MCF 10A (cell line): ENCODE results near the gene ADNP2. TPM values are rescaled to one million over a fixed set of nuclear protein-coding genes. Genes with fewer than 3 reads are reported as not detected.

Source experiments
- BruUV-seq: library from RNA; stranded (reverse); fragments of 400-500 nt; replicated peaks from 2 replicates; lab custom pipeline; 2021; lab: Mats Ljungman, UMichigan
- CTCF ChIA-PET: fragments of 300-600 bp; sonication (Branson Sonifier 250); formaldehyde crosslinking; extraction: SDS; loops from one replicate; lab custom pipeline; 2021; ENCODE audit warnings: antibody characterized with exemption, inconsistent platforms; lab: Yijun Ruan, JAX
- POLR2A ChIA-PET: fragments of 300-600, 350-650 bp; sonication (Branson Sonifier 250); formaldehyde crosslinking; extraction: SDS; loops from one replicate; lab custom pipeline; 2020; ENCODE audit warnings: antibody characterized with exemption, inconsistent platforms; lab: Yijun Ruan, JAX
- DNase-seq: peaks from one replicate; pipeline ENCODE4 v3.0.0-alpha.2; 2018; ENCODE audit not compliant: unreplicated experiment
- H3K27ac Mint-ChIP-seq: one replicate; pipeline ENCODE4 v1.8.0; 2022; ENCODE audit warnings: mild to moderate bottlenecking, low read depth, mixed read lengths; ENCODE audit not compliant: unreplicated experiment
- H3K27me3 Mint-ChIP-seq: one replicate; pipeline ENCODE4 v1.8.0; 2022; ENCODE audit warnings: mixed read lengths; ENCODE audit not compliant: insufficient read depth, unreplicated experiment
- H3K36me3 Mint-ChIP-seq: one replicate; pipeline ENCODE4 v1.8.0; 2022; ENCODE audit warnings: mild to moderate bottlenecking, moderate library complexity, mixed read lengths; ENCODE audit not compliant: insufficient read depth, unreplicated experiment
- H3K4me1 Mint-ChIP-seq: one replicate; pipeline ENCODE4 v1.8.0; 2022; ENCODE audit warnings: mixed read lengths; ENCODE audit not compliant: insufficient read depth, unreplicated experiment
- H3K4me3 Mint-ChIP-seq: one replicate; pipeline ENCODE4 v1.8.0; 2022; ENCODE audit warnings: mild to moderate bottlenecking, moderate library complexity, mixed read lengths; ENCODE audit not compliant: unreplicated experiment
- H3K9me3 Mint-ChIP-seq: one replicate; pipeline ENCODE4 v1.8.0; 2022; ENCODE audit warnings: mixed read lengths; ENCODE audit not compliant: unreplicated experiment
- intact Hi-C: fragments of 100-400 bp; cut with micrococcal nuclease; formaldehyde crosslinking; loops from 2 replicates; pipeline ENCODE4 v1.14.1; 2022
- total RNA-seq: library from RNA; stranded (reverse); gene quantifications from 2 replicates; pipeline ENCODE4 v1.2.3, GENCODE V29; 2022
- TF ChIP-seq, protein P1 (sequence below): fragments of 200-600 bp; IDR thresholded peaks from one replicate; pipeline ENCODE4 v1.8.0; 2022; ENCODE audit warnings: antibody characterized with exemption, mild to moderate bottlenecking; ENCODE audit not compliant: unreplicated experiment

Gene ADNP2
- total RNA-seq, 1 experiment from 2014 or later, result 19.6 TPM

- no TSS peak for BruUV-seq
- TF ChIP-seq, protein P1, sequence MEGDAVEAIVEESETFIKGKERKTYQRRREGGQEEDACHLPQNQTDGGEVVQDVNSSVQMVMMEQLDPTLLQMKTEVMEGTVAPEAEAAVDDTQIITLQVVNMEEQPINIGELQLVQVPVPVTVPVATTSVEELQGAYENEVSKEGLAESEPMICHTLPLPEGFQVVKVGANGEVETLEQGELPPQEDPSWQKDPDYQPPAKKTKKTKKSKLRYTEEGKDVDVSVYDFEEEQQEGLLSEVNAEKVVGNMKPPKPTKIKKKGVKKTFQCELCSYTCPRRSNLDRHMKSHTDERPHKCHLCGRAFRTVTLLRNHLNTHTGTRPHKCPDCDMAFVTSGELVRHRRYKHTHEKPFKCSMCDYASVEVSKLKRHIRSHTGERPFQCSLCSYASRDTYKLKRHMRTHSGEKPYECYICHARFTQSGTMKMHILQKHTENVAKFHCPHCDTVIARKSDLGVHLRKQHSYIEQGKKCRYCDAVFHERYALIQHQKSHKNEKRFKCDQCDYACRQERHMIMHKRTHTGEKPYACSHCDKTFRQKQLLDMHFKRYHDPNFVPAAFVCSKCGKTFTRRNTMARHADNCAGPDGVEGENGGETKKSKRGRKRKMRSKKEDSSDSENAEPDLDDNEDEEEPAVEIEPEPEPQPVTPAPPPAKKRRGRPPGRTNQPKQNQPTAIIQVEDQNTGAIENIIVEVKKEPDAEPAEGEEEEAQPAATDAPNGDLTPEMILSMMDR, result no peak
- CTCF ChIA-PET, result interaction anchor here (0.6 kb wide), 1 partner anchor 710 kb away, joined by 3 read pairs; no protein-coding TSS in a partner anchor
- POLR2A ChIA-PET, result no interaction called here
- peaks cover 14% of the 10 kb centered on the region for H3K9me3 Mint-ChIP-seq
- H3K27me3 Mint-ChIP-seq, result no peaks in the 10 kb centered on the region
- H3K4me3 Mint-ChIP-seq, result no peak overlapping the region
- H3K27ac Mint-ChIP-seq, result no peak overlapping the region
- H3K4me1 Mint-ChIP-seq, result no peaks in the 10 kb centered on the region
- no peak for DNase-seq
- intact Hi-C loops, result no loop called here
- H3K36me3 Mint-ChIP-seq, result no peaks in the 10 kb centered on the region
Measured at GRCh38 chr18:80095414-80095813, 13.6 kb upstream of the ADNP2 start.

DNA sequence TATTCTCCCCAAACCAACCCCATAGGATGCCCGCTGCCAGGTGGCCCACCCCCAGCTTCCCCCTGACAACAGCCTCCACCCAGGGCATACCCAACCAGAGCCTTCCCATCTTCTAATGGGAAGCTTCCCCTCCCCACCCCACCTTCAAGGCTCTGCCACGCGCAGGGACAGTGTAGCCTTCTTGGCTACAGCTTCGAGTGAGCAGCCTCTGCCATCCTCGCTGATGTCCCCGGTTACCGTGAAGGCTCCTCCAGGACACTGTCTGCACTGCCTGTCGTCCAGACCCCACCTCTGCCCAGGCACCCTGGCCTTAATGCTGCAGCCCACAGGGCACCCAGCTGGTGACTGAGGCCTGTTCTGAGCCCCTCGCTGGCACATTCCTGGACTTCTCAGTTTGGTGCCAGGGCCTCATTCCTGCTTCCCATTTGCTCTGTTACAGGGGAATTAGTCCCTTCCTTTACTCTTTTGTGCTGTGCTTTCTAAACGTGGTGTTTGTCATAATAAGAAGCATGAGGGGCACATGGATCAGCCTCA is 13.0 kb upstream of the ADNP2 start:
- intact Hi-C loops, result no loop called here
- H3K27ac Mint-ChIP-seq, result no peak overlapping the region
- no peaks in the 10 kb centered on the region for H3K36me3 Mint-ChIP-seq
- H3K4me1 Mint-ChIP-seq, result no peaks in the 10 kb centered on the region
- peaks cover 7% of the 10 kb centered on the region for H3K9me3 Mint-ChIP-seq
- no peak overlapping the region for H3K4me3 Mint-ChIP-seq
- POLR2A ChIA-PET, result interaction anchor here (0.5 kb wide), 1 partner anchor 29 kb away, joined by 4 read pairs; no protein-coding TSS in a partner anchor
- no peak for DNase-seq
- CTCF ChIA-PET, result interaction anchor here (0.6 to 0.7 kb wide), 2 partner anchors 711 to 887 kb away, joined by 3 read pairs; no protein-coding TSS in a partner anchor
- no TSS peak for BruUV-seq
- TF ChIP-seq, protein P1, result no peak
- no peaks in the 10 kb centered on the region for H3K27me3 Mint-ChIP-seq

DNA sequence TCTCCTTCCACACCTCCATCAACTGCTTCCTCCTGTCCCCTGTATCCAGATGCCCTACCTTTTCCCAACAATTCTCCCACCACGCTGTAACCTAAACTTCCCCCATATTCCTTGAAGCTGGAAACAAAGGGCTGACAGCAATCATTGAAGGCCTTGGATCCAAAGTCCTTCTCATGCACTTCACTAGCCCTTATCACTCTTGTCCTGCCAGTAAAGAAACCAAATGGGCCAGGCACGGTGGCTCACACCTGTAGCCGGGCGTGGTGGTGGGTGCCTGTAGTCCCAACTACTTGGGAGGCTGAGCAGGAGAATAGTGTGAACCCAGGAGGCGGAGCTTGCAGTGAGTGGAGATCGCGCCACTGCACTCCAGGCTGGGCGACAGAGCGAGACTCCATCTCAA is 11.9 kb upstream of the ADNP2 start:
- BruUV-seq, result no TSS peak
- no peak overlapping the region for H3K27ac Mint-ChIP-seq
- intact Hi-C loops, result no loop called here
- no peaks in the 10 kb centered on the region for H3K27me3 Mint-ChIP-seq
- no peaks in the 10 kb centered on the region for H3K9me3 Mint-ChIP-seq
- no peak overlapping the region for H3K4me3 Mint-ChIP-seq
- TF ChIP-seq, protein P1, result no peak
- no peak for DNase-seq
- H3K4me1 Mint-ChIP-seq, result no peaks in the 10 kb centered on the region
- POLR2A ChIA-PET, result no interaction called here
- CTCF ChIA-PET, result no interaction called here
- no peaks in the 10 kb centered on the region for H3K36me3 Mint-ChIP-seq

- Mint-ChIP-seq H3K36me3 (no peaks in the 10 kb centered on the region), H3K9me3 (no peaks in the 10 kb centered on the region), H3K4me3 (no peak overlapping the region), H3K27me3 (no peaks in the 10 kb centered on the region), H3K27ac (no peak overlapping the region), H3K4me1 (no peaks in the 10 kb centered on the region)
- no TSS peak for BruUV-seq
- TF ChIP-seq, protein P1, result no peak
- POLR2A ChIA-PET, result no interaction called here
- peak; percentile 24 for DNase-seq
- intact Hi-C loops, result no loop called here
- CTCF ChIA-PET, result interaction anchor here (0.6 kb wide), 1 partner anchor 194 kb away, joined by 4 read pairs; no protein-coding TSS in a partner anchor
Measured at GRCh38 chr18:80103231-80103630, 5.8 kb upstream of the ADNP2 start.
